SK-N-SH (cell line): ENCODE measurements around the gene SLCO4A1.

ENCODE experiments used
- EP300 ChIP-seq, 2 experiments: IDR thresholded peaks; 2 replicates each; pipeline versions ENCODE4 v1.4.0 to v1.6.1; 2012; ENCODE audit warnings: borderline replicate concordance in 1 of 2, low read depth in 1 of 2, low read length in 1 of 2
- FOXM1 ChIP-seq: IDR thresholded peaks from 2 replicates; pipeline ENCODE4 v1.4.0; 2012; ENCODE audit warnings: low read depth, mild to moderate bottlenecking
- MXI1 ChIP-seq: IDR thresholded peaks from 2 replicates; pipeline ENCODE4 v1.6.1; 2012; ENCODE audit warnings: mild to moderate bottlenecking, low read depth, low read length, improper control_type of control experiment
- POLR2AphosphoS5 ChIP-seq: IDR thresholded peaks from 2 replicates; pipeline ENCODE4 v1.6.1; 2012; ENCODE audit warnings: low read depth, low read length
- RAD21 ChIP-seq: IDR thresholded peaks from 2 replicates; pipeline ENCODE4 v1.6.1; 2012; ENCODE audit warnings: mild to moderate bottlenecking, low read length
- TAF1 ChIP-seq: IDR thresholded peaks from 2 replicates; pipeline ENCODE4 v1.6.1; 2012; ENCODE audit warnings: low read depth, mild to moderate bottlenecking, low read length, moderate library complexity, borderline replicate concordance
- TCF12 ChIP-seq: IDR thresholded peaks from 2 replicates; pipeline ENCODE4 v1.4.0; 2012
- TF ChIP-seq, protein P1 (sequence below): fragments of 200-600 bp; sonication (generic); IDR thresholded peaks from 2 replicates; pipeline ENCODE4 v1.6.1; 2017; ENCODE audit warnings: antibody characterized with exemption, mild to moderate bottlenecking, moderate library complexity
- TF ChIP-seq, protein P2 (sequence below): IDR thresholded peaks from 2 replicates; pipeline ENCODE4 v1.4.0; 2012; ENCODE audit warnings: low read depth, borderline replicate concordance
- TF ChIP-seq, protein P3 (sequence below): IDR thresholded peaks from 2 replicates; pipeline ENCODE4 v1.6.1; 2012; ENCODE audit warnings: mild to moderate bottlenecking, low read depth, low read length, moderate library complexity
- TF ChIP-seq, protein P4 (sequence below): fragments of 150-350 bp; IDR thresholded peaks from 2 replicates; pipeline ENCODE4 v1.6.1; 2017; ENCODE audit warnings: antibody characterized with exemption, low read length, low read depth, borderline replicate concordance

- TF ChIP-seq TCF12, result no peak
- TF ChIP-seq, protein P1, sequence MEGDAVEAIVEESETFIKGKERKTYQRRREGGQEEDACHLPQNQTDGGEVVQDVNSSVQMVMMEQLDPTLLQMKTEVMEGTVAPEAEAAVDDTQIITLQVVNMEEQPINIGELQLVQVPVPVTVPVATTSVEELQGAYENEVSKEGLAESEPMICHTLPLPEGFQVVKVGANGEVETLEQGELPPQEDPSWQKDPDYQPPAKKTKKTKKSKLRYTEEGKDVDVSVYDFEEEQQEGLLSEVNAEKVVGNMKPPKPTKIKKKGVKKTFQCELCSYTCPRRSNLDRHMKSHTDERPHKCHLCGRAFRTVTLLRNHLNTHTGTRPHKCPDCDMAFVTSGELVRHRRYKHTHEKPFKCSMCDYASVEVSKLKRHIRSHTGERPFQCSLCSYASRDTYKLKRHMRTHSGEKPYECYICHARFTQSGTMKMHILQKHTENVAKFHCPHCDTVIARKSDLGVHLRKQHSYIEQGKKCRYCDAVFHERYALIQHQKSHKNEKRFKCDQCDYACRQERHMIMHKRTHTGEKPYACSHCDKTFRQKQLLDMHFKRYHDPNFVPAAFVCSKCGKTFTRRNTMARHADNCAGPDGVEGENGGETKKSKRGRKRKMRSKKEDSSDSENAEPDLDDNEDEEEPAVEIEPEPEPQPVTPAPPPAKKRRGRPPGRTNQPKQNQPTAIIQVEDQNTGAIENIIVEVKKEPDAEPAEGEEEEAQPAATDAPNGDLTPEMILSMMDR, result peak; percentile 90
- TF ChIP-seq TAF1, result no peak
- TF ChIP-seq, protein P2, sequence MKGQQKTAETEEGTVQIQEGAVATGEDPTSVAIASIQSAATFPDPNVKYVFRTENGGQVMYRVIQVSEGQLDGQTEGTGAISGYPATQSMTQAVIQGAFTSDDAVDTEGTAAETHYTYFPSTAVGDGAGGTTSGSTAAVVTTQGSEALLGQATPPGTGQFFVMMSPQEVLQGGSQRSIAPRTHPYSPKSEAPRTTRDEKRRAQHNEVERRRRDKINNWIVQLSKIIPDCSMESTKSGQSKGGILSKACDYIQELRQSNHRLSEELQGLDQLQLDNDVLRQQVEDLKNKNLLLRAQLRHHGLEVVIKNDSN, result no peak
- TF ChIP-seq, protein P3, sequence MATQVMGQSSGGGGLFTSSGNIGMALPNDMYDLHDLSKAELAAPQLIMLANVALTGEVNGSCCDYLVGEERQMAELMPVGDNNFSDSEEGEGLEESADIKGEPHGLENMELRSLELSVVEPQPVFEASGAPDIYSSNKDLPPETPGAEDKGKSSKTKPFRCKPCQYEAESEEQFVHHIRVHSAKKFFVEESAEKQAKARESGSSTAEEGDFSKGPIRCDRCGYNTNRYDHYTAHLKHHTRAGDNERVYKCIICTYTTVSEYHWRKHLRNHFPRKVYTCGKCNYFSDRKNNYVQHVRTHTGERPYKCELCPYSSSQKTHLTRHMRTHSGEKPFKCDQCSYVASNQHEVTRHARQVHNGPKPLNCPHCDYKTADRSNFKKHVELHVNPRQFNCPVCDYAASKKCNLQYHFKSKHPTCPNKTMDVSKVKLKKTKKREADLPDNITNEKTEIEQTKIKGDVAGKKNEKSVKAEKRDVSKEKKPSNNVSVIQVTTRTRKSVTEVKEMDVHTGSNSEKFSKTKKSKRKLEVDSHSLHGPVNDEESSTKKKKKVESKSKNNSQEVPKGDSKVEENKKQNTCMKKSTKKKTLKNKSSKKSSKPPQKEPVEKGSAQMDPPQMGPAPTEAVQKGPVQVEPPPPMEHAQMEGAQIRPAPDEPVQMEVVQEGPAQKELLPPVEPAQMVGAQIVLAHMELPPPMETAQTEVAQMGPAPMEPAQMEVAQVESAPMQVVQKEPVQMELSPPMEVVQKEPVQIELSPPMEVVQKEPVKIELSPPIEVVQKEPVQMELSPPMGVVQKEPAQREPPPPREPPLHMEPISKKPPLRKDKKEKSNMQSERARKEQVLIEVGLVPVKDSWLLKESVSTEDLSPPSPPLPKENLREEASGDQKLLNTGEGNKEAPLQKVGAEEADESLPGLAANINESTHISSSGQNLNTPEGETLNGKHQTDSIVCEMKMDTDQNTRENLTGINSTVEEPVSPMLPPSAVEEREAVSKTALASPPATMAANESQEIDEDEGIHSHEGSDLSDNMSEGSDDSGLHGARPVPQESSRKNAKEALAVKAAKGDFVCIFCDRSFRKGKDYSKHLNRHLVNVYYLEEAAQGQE, result no peak
- TF ChIP-seq, protein P4, sequence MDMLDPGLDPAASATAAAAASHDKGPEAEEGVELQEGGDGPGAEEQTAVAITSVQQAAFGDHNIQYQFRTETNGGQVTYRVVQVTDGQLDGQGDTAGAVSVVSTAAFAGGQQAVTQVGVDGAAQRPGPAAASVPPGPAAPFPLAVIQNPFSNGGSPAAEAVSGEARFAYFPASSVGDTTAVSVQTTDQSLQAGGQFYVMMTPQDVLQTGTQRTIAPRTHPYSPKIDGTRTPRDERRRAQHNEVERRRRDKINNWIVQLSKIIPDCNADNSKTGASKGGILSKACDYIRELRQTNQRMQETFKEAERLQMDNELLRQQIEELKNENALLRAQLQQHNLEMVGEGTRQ, result no peak
- TF ChIP-seq POLR2AphosphoS5, result no peak
- TF ChIP-seq FOXM1, result no peak
- peak in 1 of 2 experiments; percentile 18; a peak in 1 of 4 replicates for TF ChIP-seq EP300 (IDR thresholded peaks at IDR 0.05; ENCODE audit: borderline replicate concordance in 1 of 2, low read depth in 1 of 2, low read length in 1 of 2)
- TF ChIP-seq MXI1, result no peak
- TF ChIP-seq RAD21, result peak; percentile 96
Observed at GRCh38 chr20:62616728-62617621, 25.3 kb upstream of the SLCO4A1 start.
